Measurements from ENCODE around the gene CTNNA1. TPM values are rescaled to one million over a fixed set of nuclear protein-coding genes. Genes with fewer than 3 reads are reported as not detected.

Gene CTNNA1
- total RNA-seq, 1 donor from 2014 or later, result 304 TPM

DNA sequence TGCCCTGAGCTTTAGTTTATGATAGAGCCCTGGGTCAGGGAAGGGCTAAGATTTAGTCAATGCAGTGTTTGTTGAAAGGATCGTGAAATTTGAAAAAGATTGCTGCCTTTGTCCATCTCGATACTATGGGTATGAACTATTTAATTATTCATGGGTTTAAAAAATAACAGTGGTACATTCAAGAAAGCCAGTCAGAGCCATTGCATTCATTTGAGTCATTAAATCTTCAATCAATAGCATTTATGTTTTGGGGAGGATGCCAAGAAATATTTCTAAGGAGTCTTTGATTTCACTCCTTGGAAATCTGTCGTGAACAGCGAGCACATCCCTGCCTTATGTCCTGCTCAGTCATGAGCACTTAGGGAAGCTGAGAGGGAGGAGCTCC is 176.3 kb downstream of the CTNNA1 start:
- Histone ChIP-seq H3K36me3 (peaks cover 0 to 88% of the 10 kb centered on the region in 2 donors), H3K27ac (no peak overlapping the region)
- intact Hi-C loops (cut with DNase I), result no loop called here

GRCh38 chr5:138930371-138931097 is 177.3 kb downstream of the CTNNA1 start:
- H3K36me3 ChIP-seq, result peaks cover 0 to 87% of the 10 kb centered on the region in 2 donors
- DNase-seq (ENCODE audit: extremely low spot score in 2 of 2), result no peak

More for the DNA sequence above, 176.3 kb downstream of the CTNNA1 start:
- no peaks in the 10 kb centered on the region for H3K27me3 ChIP-seq
- no peak for TF ChIP-seq POLR2A (IDR thresholded peaks at IDR 0.05)
- TF ChIP-seq, protein P1, sequence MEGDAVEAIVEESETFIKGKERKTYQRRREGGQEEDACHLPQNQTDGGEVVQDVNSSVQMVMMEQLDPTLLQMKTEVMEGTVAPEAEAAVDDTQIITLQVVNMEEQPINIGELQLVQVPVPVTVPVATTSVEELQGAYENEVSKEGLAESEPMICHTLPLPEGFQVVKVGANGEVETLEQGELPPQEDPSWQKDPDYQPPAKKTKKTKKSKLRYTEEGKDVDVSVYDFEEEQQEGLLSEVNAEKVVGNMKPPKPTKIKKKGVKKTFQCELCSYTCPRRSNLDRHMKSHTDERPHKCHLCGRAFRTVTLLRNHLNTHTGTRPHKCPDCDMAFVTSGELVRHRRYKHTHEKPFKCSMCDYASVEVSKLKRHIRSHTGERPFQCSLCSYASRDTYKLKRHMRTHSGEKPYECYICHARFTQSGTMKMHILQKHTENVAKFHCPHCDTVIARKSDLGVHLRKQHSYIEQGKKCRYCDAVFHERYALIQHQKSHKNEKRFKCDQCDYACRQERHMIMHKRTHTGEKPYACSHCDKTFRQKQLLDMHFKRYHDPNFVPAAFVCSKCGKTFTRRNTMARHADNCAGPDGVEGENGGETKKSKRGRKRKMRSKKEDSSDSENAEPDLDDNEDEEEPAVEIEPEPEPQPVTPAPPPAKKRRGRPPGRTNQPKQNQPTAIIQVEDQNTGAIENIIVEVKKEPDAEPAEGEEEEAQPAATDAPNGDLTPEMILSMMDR (IDR thresholded peaks at IDR 0.05), result no peak
- TF ChIP-seq POLR2AphosphoS5 (IDR thresholded peaks at IDR 0.05; ENCODE audit: insufficient read depth in 1 of 2, low read depth in 1 of 2), result no peak
- no peak for DNase-seq (ENCODE audit: extremely low spot score in 2 of 2)
- no peaks in the 10 kb centered on the region for H3K9me3 ChIP-seq
- no peaks in the 10 kb centered on the region for H3K4me1 ChIP-seq
- no peak overlapping the region for H3K4me3 ChIP-seq

DNA sequence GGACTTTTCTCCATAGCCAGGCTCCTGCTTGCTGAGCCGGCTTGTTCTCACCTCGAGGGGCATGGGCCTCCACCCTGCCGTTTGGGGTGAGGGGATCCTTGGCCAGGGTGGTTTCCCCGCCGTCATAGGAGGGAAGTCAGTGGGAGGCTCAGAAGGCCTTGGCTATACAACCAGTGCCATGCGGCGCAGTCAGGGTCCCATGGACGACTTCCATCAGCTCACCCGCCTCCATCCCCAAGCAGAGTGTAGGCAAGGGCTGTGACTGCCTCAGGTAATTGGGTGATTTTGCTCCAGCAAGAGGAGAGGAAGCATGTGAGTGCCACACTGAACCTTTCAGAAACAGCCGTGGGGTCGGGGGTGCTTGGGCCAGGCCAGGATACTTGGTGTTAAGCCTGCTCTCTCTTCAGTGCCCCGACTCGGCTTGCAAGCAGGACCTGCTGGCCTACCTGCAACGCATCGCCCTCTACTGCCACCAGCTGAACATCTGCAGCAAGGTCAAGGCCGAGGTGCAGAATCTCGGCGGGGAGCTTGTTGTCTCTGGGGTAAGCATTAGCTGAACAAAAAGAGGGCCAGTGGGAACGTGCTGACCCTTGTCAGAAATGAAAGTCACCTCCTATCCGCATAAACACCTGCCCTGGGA is 179.1 kb downstream of the CTNNA1 start:
- H3K4me3 ChIP-seq, result no peak overlapping the region
- DNase-seq (ENCODE audit: extremely low spot score in 2 of 2), result peak in 1 of 2 donors; percentile 80
- TF ChIP-seq, protein P1 (IDR thresholded peaks at IDR 0.05), result no peak
- TF ChIP-seq POLR2A (IDR thresholded peaks at IDR 0.05), result no peak
- no peak for TF ChIP-seq POLR2AphosphoS5 (IDR thresholded peaks at IDR 0.05; ENCODE audit: insufficient read depth in 1 of 2, low read depth in 1 of 2)
- H3K27me3 ChIP-seq, result no peaks in the 10 kb centered on the region
- no peaks in the 10 kb centered on the region for H3K9me3 ChIP-seq
- intact Hi-C loops (cut with DNase I), result no loop called here
- H3K36me3 ChIP-seq, result peaks cover 0 to 80% of the 10 kb centered on the region in 2 donors
- no peak overlapping the region for H3K27ac ChIP-seq
- no peaks in the 10 kb centered on the region for H3K4me1 ChIP-seq

More at GRCh38 chr5:138930371-138931097, 177.3 kb downstream of the CTNNA1 start:
- Histone ChIP-seq H3K27me3 (no peaks in the 10 kb centered on the region), H3K9me3 (no peaks in the 10 kb centered on the region), H3K4me3 (no peak overlapping the region), H3K27ac (no peak overlapping the region), H3K4me1 (no peaks in the 10 kb centered on the region)
- intact Hi-C loops (cut with DNase I), result no loop called here
- TF ChIP-seq POLR2AphosphoS5 (IDR thresholded peaks at IDR 0.05; ENCODE audit: insufficient read depth in 1 of 2, low read depth in 1 of 2), result no peak
- TF ChIP-seq, protein P1 (IDR thresholded peaks at IDR 0.05), result no peak
- TF ChIP-seq POLR2A (IDR thresholded peaks at IDR 0.05), result no peak

DNA sequence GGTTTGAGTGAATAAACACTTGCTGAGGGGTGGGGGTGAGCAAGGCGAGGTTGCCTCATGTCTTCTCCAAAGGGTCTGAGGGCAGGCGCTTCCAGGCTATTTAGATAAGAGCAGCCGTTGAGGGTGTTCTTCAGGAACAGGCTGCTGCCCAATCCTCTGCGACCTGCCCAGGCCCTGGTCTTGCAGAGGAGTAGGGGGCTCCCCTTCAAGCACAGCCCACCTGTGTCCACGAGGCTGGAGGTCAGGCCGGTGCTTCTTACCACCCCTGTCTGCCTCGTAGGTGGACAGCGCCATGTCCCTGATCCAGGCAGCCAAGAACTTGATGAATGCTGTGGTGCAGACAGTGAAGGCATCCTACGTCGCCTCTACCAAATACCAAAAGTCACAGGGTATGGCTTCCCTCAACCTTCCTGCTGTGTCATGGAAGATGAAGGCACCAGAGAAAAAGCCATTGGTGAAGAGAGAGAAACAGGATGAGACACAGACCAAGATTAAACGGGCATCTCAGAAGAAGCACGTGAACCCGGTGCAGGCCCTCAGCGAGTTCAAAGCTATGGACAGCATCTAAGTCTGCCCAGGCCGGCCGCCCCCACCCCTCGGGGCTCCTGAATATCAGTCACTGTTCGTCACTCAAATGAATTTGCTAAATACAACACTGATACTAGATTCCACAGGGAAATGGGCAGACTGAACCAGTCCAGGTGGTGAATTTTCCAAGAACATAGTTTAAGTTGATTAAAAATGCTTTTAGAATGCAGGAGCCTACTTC is 180.5 kb downstream of the CTNNA1 start:
- Histone ChIP-seq H3K36me3 (peaks cover 0 to 73% of the 10 kb centered on the region in 2 donors), H3K27me3 (no peaks in the 10 kb centered on the region), H3K4me1 (no peaks in the 10 kb centered on the region), H3K9me3 (no peaks in the 10 kb centered on the region), H3K27ac (no peak overlapping the region), H3K4me3 (no peak overlapping the region)
- TF ChIP-seq POLR2A (IDR thresholded peaks at IDR 0.05) (no peak), POLR2AphosphoS5 (IDR thresholded peaks at IDR 0.05; ENCODE audit: insufficient read depth in 1 of 2, low read depth in 1 of 2) (no peak)
- TF ChIP-seq, protein P1 (IDR thresholded peaks at IDR 0.05), result no peak
- intact Hi-C loops (cut with DNase I), result no loop called here
- DNase-seq (ENCODE audit: extremely low spot score in 2 of 2), result peak in 1 of 2 donors; percentile 86
